Uterus (tissue), 4 donors: ENCODE results near the gene SPNS1. TPM values are rescaled to one million over a fixed set of nuclear protein-coding genes. Genes with fewer than 3 reads are reported as not detected.

Experiments used
- DNase-seq, 2 donors: peaks; one replicate each; pipeline ENCODE4 v3.0.0-alpha.2; 2019 to 2020
- H3K27ac ChIP-seq, 2 donors: fragments of 200-600 bp; sonication (generic); 1 replicate in 1 of 2; 2 replicates in 1 of 2; pipeline ENCODE4 v1.5.1; 2016 to 2018
- H3K27me3 ChIP-seq, 2 donors: fragments of 200-600 bp; sonication (generic); one replicate each; pipeline ENCODE4 v1.5.1; 2018 to 2019; ENCODE audit warnings: control low read depth in 1 of 2
- H3K36me3 ChIP-seq, 2 donors: fragments of 200-600 bp; sonication (generic); one replicate each; pipeline ENCODE4 v1.5.1; 2019; ENCODE audit warnings: control low read depth in 1 of 2
- H3K4me1 ChIP-seq, 2 donors: fragments of 200-600 bp; sonication (generic); one replicate each; pipeline ENCODE4 v1.5.1; 2018 to 2019; ENCODE audit warnings: control low read depth in 1 of 2
- H3K4me3 ChIP-seq, 2 donors: fragments of 200-600 bp; sonication (generic); 1 replicate in 1 of 2; 2 replicates in 1 of 2; pipeline ENCODE4 v1.5.1; 2018 to 2019; ENCODE audit warnings: mild to moderate bottlenecking in 1 of 2
- H3K9me3 ChIP-seq, 2 donors: fragments of 200-600 bp; sonication (generic); one replicate each; pipeline ENCODE4 v1.5.1; 2019; ENCODE audit warnings: control low read depth in 1 of 2
- POLR2A ChIP-seq, 2 donors: fragments of 450-650 bp; IDR thresholded peaks; one replicate each; pipeline ENCODE4 v1.6.1; 2016; ENCODE audit warnings: antibody characterized with exemption in 2 of 2, mild to moderate bottlenecking in 1 of 2, moderate library complexity in 1 of 2
- intact Hi-C: fragments of 100-400 bp; cut with DNase I; formaldehyde crosslinking; loops from one replicate; pipeline ENCODE4 v1.15.1; 2023; ENCODE audit warnings: low total_unique reads
- total RNA-seq, 4 donors: library from RNA; depleted of rRNA in 3 of 4; stranded (reverse); fragments of >200 nt in 3 of 4; gene quantifications; one replicate each; pipeline versions ENCODE4 v1.1.0 to v1.2.4, GENCODE V29; 2014 to 2023
- TF ChIP-seq, protein P1 (sequence below), 4 experiments: fragments of 200-600 bp in 2 of 4; fragments of 450-650 bp in 2 of 4; sonication (generic) in 2 of 4; IDR thresholded peaks; one replicate each; pipeline ENCODE4 v1.5.1; 2016 to 2019; ENCODE audit warnings: antibody characterized with exemption in 4 of 4, mild to moderate bottlenecking in 2 of 4, moderate library complexity in 1 of 4
- donor health status: DM: yes; HTN: yes; CAD: no.

Gene SPNS1
- total RNA-seq, 4 donors from 2014 or later = 7.4 to 74.3 (median 25.3) TPM

GRCh38 chr16:28982418-28982817, 7.8 kb downstream of the SPNS1 start:
- H3K4me1 ChIP-seq = no peaks in the 10 kb centered on the region
- intact Hi-C loops = no loop called here
- no peaks in the 10 kb centered on the region for H3K36me3 ChIP-seq
- no peak overlapping the region for H3K27ac ChIP-seq
- H3K4me3 ChIP-seq = no peak overlapping the region
- no peak for DNase-seq
- H3K27me3 ChIP-seq = no peaks in the 10 kb centered on the region
- TF ChIP-seq POLR2A (IDR thresholded peaks at IDR 0.05) = no peak
- peaks cover 0 to 6% of the 10 kb centered on the region in 2 donors for H3K9me3 ChIP-seq

GRCh38 chr16:28982949-28983348, 8.4 kb downstream of the SPNS1 start:
- intact Hi-C loops = no loop called here
- no peaks in the 10 kb centered on the region for H3K4me1 ChIP-seq
- H3K27me3 ChIP-seq = no peaks in the 10 kb centered on the region
- DNase-seq = no peak
- H3K27ac ChIP-seq = no peak overlapping the region
- peaks cover 0 to 6% of the 10 kb centered on the region in 2 donors for H3K9me3 ChIP-seq
- no peak for TF ChIP-seq POLR2A (IDR thresholded peaks at IDR 0.05)
- TF ChIP-seq, protein P1, sequence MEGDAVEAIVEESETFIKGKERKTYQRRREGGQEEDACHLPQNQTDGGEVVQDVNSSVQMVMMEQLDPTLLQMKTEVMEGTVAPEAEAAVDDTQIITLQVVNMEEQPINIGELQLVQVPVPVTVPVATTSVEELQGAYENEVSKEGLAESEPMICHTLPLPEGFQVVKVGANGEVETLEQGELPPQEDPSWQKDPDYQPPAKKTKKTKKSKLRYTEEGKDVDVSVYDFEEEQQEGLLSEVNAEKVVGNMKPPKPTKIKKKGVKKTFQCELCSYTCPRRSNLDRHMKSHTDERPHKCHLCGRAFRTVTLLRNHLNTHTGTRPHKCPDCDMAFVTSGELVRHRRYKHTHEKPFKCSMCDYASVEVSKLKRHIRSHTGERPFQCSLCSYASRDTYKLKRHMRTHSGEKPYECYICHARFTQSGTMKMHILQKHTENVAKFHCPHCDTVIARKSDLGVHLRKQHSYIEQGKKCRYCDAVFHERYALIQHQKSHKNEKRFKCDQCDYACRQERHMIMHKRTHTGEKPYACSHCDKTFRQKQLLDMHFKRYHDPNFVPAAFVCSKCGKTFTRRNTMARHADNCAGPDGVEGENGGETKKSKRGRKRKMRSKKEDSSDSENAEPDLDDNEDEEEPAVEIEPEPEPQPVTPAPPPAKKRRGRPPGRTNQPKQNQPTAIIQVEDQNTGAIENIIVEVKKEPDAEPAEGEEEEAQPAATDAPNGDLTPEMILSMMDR (IDR thresholded peaks at IDR 0.05) = no peak
- no peak overlapping the region for H3K4me3 ChIP-seq
- no peaks in the 10 kb centered on the region for H3K36me3 ChIP-seq

GRCh38 chr16:28983644-28984043, 9.1 kb downstream of the SPNS1 start:
- Histone ChIP-seq H3K27me3 (no peaks in the 10 kb centered on the region), H3K36me3 (no peaks in the 10 kb centered on the region), H3K4me3 (no peak overlapping the region), H3K9me3 (peaks cover 0 to 6% of the 10 kb centered on the region in 2 donors), H3K4me1 (no peaks in the 10 kb centered on the region), H3K27ac (no peak overlapping the region)
- intact Hi-C loops = no loop called here
- TF ChIP-seq, protein P1 (IDR thresholded peaks at IDR 0.05) = no peak
- TF ChIP-seq POLR2A (IDR thresholded peaks at IDR 0.05) = no peak
- DNase-seq = no peak

- H3K9me3 ChIP-seq = peaks cover 0 to 6% of the 10 kb centered on the region in 2 donors
- no peak overlapping the region for H3K27ac ChIP-seq
- no peaks in the 10 kb centered on the region for H3K27me3 ChIP-seq
- H3K36me3 ChIP-seq = no peaks in the 10 kb centered on the region
- no peak overlapping the region for H3K4me3 ChIP-seq
- intact Hi-C loops = no loop called here
- no peaks in the 10 kb centered on the region for H3K4me1 ChIP-seq
- TF ChIP-seq POLR2A (IDR thresholded peaks at IDR 0.05) = no peak
- TF ChIP-seq, protein P1 (IDR thresholded peaks at IDR 0.05) = no peak
- no peak for DNase-seq
These were observed 9.5 kb downstream of the SPNS1 start for GRCh38 chr16:28984091-28984490.

- H3K4me3 ChIP-seq = no peak within 1 kb of the TSS
- H3K27ac ChIP-seq = no peak within 1 kb of the TSS
- H3K9me3 ChIP-seq = peaks cover 0 to 6% of the 10 kb centered on the region in 2 donors
- no peaks in the 10 kb centered on the region for H3K4me1 ChIP-seq
- no peaks in the 10 kb centered on the region for H3K36me3 ChIP-seq
- no peaks in the 10 kb centered on the region for H3K27me3 ChIP-seq
- TF ChIP-seq, protein P1 (IDR thresholded peaks at IDR 0.05) = no peak
- no peak for TF ChIP-seq POLR2A (IDR thresholded peaks at IDR 0.05)
- intact Hi-C loops = no loop called here
- no peak for DNase-seq
These were observed 10.1 kb downstream of the SPNS1 start, which contains the start of gene LAT for GRCh38 chr16:28984619-28985135. LAT (plus strand) TSS chr16:28985052; CDS start chr16:28985418, 366 bp downstream.
